HCEC 1CT (cell line): ENCODE data around the gene DSCAM.

Source experiments
- DNase-seq: peaks from one replicate; pipeline ENCODE4 v3.0.0-alpha.2; 2017

DSCAM gene

GRCh38 chr21:40015818-40016217, 831.1 kb downstream of the DSCAM start:
- DNase-seq: no peak

- DNase-seq: no peak
Measured at GRCh38 chr21:40014394-40014793, 832.6 kb downstream of the DSCAM start.

- no peak for DNase-seq
Measured at GRCh38 chr21:40013001-40013735, 833.8 kb downstream of the DSCAM start.

- no peak for DNase-seq
Measured at GRCh38 chr21:40011371-40011770, 835.6 kb downstream of the DSCAM start.

GRCh38 chr21:40002978-40003377, 844.0 kb downstream of the DSCAM start:
- no peak for DNase-seq

- DNase-seq: no peak
Measured at GRCh38 chr21:39984286-39984991, 862.5 kb downstream of the DSCAM start.

- DNase-seq: no peak
Measured at GRCh38 chr21:39980241-39980820, 866.6 kb downstream of the DSCAM start.

- DNase-seq: no peak
Measured at GRCh38 chr21:39979321-39979720, 867.6 kb downstream of the DSCAM start.

GRCh38 chr21:39976800-39977199, 870.2 kb downstream of the DSCAM start:
- DNase-seq: no peak

GRCh38 chr21:39972976-39973770, 873.8 kb downstream of the DSCAM start:
- DNase-seq: no peak

- DNase-seq: no peak
Measured at GRCh38 chr21:39972471-39972870, 874.5 kb downstream of the DSCAM start.

GRCh38 chr21:39971956-39972355, 875.0 kb downstream of the DSCAM start:
- no peak for DNase-seq

GRCh38 chr21:39969691-39970364, 877.1 kb downstream of the DSCAM start:
- DNase-seq: no peak

- no peak for DNase-seq
Measured at GRCh38 chr21:39968010-39968409, 878.9 kb downstream of the DSCAM start.

- no peak for DNase-seq
Measured at GRCh38 chr21:39966786-39967185, 880.2 kb downstream of the DSCAM start.

GRCh38 chr21:39965026-39965425, 881.9 kb downstream of the DSCAM start:
- DNase-seq: no peak

- no peak for DNase-seq
Measured at GRCh38 chr21:39961251-39961650, 885.7 kb downstream of the DSCAM start.
